ENCODE data around the gene ST14.
"Not testable (repeated sequence)": the region's sequence is repeated elsewhere in the genome, so short reads cannot be mapped to it uniquely, and the experiment has no call there.

ST14 gene

GRCh38 chr11:130211144-130211543 lies 51.6 kb downstream of the ST14 start:
- no peak for DNase-seq

- no peak for DNase-seq
Observed at GRCh38 chr11:130211781-130212401, 52.3 kb downstream of the ST14 start.

- no peak for DNase-seq
Observed at GRCh38 chr11:130212431-130212961, 52.9 kb downstream of the ST14 start.

GRCh38 chr11:130213143-130213978 lies 53.8 kb downstream of the ST14 start:
- peak; percentile 34 for DNase-seq

GRCh38 chr11:130213979-130214281 lies 54.3 kb downstream of the ST14 start:
- no peak for DNase-seq

GRCh38 chr11:130214861-130215530 lies 55.4 kb downstream of the ST14 start:
- DNase-seq: no peak

- no peak for DNase-seq
Observed at GRCh38 chr11:130215531-130216220, 56.1 kb downstream of the ST14 start.

- DNase-seq: no peak
Observed at GRCh38 chr11:130216221-130216550, 56.6 kb downstream of the ST14 start.

- no peak for DNase-seq
Observed at GRCh38 chr11:130216591-130217132, 57.1 kb downstream of the ST14 start.

- DNase-seq: no peak
Observed at GRCh38 chr11:130217133-130218031, 57.8 kb downstream of the ST14 start.

GRCh38 chr11:130218501-130219070 lies 59.0 kb downstream of the ST14 start:
- DNase-seq: no peak

GRCh38 chr11:130219148-130219547 lies 59.6 kb downstream of the ST14 start:
- DNase-seq: no peak

- DNase-seq: no peak
Observed at GRCh38 chr11:130220311-130221035, 60.9 kb downstream of the ST14 start.

GRCh38 chr11:130223291-130223971 lies 63.8 kb downstream of the ST14 start:
- DNase-seq: peak; percentile 2

- no peak for DNase-seq
Observed at GRCh38 chr11:130227373-130227772, 67.8 kb downstream of the ST14 start.

GRCh38 chr11:130233486-130233885 lies 73.9 kb downstream of the ST14 start:
- not testable (repeated sequence) for DNase-seq

GRCh38 chr11:130233888-130234287 lies 74.3 kb downstream of the ST14 start:
- DNase-seq: not testable (repeated sequence)

GRCh38 chr11:130234315-130234714 lies 74.7 kb downstream of the ST14 start:
- no peak for DNase-seq

- no peak for DNase-seq
Observed at GRCh38 chr11:130237282-130238006, 77.9 kb downstream of the ST14 start.

GRCh38 chr11:130241713-130242112 lies 82.1 kb downstream of the ST14 start:
- DNase-seq: no peak
